A673 (cell line): ENCODE results near the gene PCSK6. TPM values are rescaled to one million over a fixed set of nuclear protein-coding genes. Genes with fewer than 3 reads are reported as not detected.

Experiments used
- BruUV-seq: library from RNA; stranded (reverse); fragments of 400-500 nt; replicated peaks from 2 replicates; lab custom pipeline; 2021; lab: Mats Ljungman, UMichigan
- CTCF ChIA-PET: fragments of 300-600 bp; sonication (Branson Sonifier 250); formaldehyde crosslinking; loops from one replicate; lab custom pipeline; 2022; ENCODE audit warnings: antibody characterized with exemption; lab: Charles Lee
- POLR2A ChIA-PET: fragments of 300-600 bp; sonication (Branson Sonifier 250); formaldehyde crosslinking; loops from one replicate; lab custom pipeline; 2022; ENCODE audit warnings: antibody characterized with exemption; ENCODE audit not compliant: low non-redundant PET; lab: Charles Lee
- DNase-seq: peaks from one replicate; pipeline ENCODE4 v3.0.0-alpha.2; 2015; ENCODE audit warnings: low spot score
- H3K27ac ChIP-seq: fragments of 200-600 bp; sonication (generic); 2 replicates; pipeline ENCODE4 v1.5.1; 2016; ENCODE audit warnings: mixed run types, low read depth, mild to moderate bottlenecking, mixed read lengths, antibody characterized with exemption, low read length; ENCODE audit not compliant: poor library complexity, severe bottlenecking
- H3K27me3 ChIP-seq: fragments of 200-600 bp; sonication (generic); replicated peaks from 2 replicates; pipeline ENCODE4 v1.6.1; 2017; ENCODE audit warnings: mixed run types, low read depth, mild to moderate bottlenecking, mixed read lengths, antibody characterized with exemption, low read length; ENCODE audit not compliant: insufficient read depth, poor library complexity
- H3K36me3 ChIP-seq: fragments of 200-600 bp; sonication (generic); 2 replicates; pipeline ENCODE4 v1.6.1; 2016; ENCODE audit warnings: mixed run types, mild to moderate bottlenecking, mixed read lengths, antibody characterized with exemption, low read length; ENCODE audit not compliant: insufficient read depth, poor library complexity, severe bottlenecking
- H3K4me1 ChIP-seq: fragments of 200-600 bp; sonication (generic); 2 replicates; pipeline ENCODE4 v1.6.1; 2017; ENCODE audit warnings: mixed run types, mild to moderate bottlenecking, mixed read lengths, antibody characterized with exemption, low read length; ENCODE audit not compliant: insufficient read depth, poor library complexity, severe bottlenecking
- H3K4me3 ChIP-seq: fragments of 200-600 bp; sonication (generic); 2 replicates; pipeline ENCODE4 v1.5.1; 2016; ENCODE audit warnings: low read depth, mixed run types, mild to moderate bottlenecking, mixed read lengths, low read length; ENCODE audit not compliant: poor library complexity, severe bottlenecking
- H3K9me3 ChIP-seq: fragments of 200-600 bp; sonication (generic); 2 replicates; pipeline ENCODE4 v1.6.1; 2016; ENCODE audit warnings: mixed run types, low read depth, mild to moderate bottlenecking, mixed read lengths, antibody characterized with exemption, low read length; ENCODE audit not compliant: poor library complexity, severe bottlenecking
- CTCF ChIP-seq: fragments of 300-800, 200-600 bp; sonication (generic); conservative IDR thresholded peaks from 2 replicates; pipeline ENCODE4 v1.5.1; 2017; ENCODE audit warnings: low read depth, mild to moderate bottlenecking, antibody characterized with exemption, low read length, moderate library complexity, mixed read lengths
- EZH2 ChIP-seq: fragments of 200-600 bp; sonication (generic); IDR thresholded peaks from 2 replicates; pipeline ENCODE4 v1.6.1; 2017; ENCODE audit warnings: borderline replicate concordance, low read depth, mild to moderate bottlenecking, mixed read lengths, antibody characterized with exemption, low read length; ENCODE audit not compliant: poor library complexity, severe bottlenecking
- intact Hi-C: fragments of 100-400 bp; cut with micrococcal nuclease; formaldehyde crosslinking; loops from one replicate; pipeline ENCODE4 v1.10.0; 2022; ENCODE audit not compliant: unreplicated experiment
- total RNA-seq: library from RNA; stranded (reverse); gene quantifications from 2 replicates; pipeline ENCODE4 v1.2.3, GENCODE V29; 2021

The PCSK6 gene
- total RNA-seq, 1 experiment from 2014 or later, result 2.6 TPM

GRCh38 chr15:101477851-101478362 lies 11.6 kb downstream of the PCSK6 start:
- Histone ChIP-seq H3K27me3 (no peaks in the 10 kb centered on the region), H3K4me1 (no peaks in the 10 kb centered on the region), H3K9me3 (no peaks in the 10 kb centered on the region), H3K27ac (no peak overlapping the region), H3K4me3 (no peak overlapping the region), H3K36me3 (no peaks in the 10 kb centered on the region)
- intact Hi-C loops, result no loop called here
- ChIA-PET POLR2A (no interaction called here), CTCF (no interaction called here)
- TF ChIP-seq CTCF, result no peak
- no peak for TF ChIP-seq EZH2
- no peak for DNase-seq
- no TSS peak for BruUV-seq

DNA sequence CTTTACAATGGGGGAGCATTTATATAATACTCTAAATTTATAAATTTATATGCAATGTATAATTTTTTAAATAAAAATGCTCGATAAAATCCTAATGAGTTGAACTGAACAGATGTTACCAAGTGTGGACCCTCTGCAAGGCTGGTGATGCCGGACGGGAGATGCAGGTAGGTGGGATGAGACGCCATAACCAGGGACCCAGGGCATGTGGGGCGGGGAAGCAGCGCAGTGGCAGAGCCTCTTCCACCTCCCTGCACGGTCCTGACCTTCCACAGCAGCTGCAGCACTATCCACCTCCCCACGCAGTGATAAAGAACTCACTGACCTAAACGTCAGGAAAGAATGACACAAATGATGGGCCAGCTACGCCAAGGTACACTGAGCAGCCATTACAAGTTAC lies 12.8 kb downstream of the PCSK6 start:
- Histone ChIP-seq H3K4me3 (no peak overlapping the region), H3K27ac (no peak overlapping the region), H3K4me1 (no peaks in the 10 kb centered on the region), H3K36me3 (no peaks in the 10 kb centered on the region), H3K27me3 (no peaks in the 10 kb centered on the region), H3K9me3 (no peaks in the 10 kb centered on the region)
- no peak for TF ChIP-seq CTCF
- TF ChIP-seq EZH2, result no peak
- intact Hi-C loops, result no loop called here
- CTCF ChIA-PET, result no interaction called here
- BruUV-seq, result no TSS peak
- POLR2A ChIA-PET, result no interaction called here
- no peak for DNase-seq

GRCh38 chr15:101474983-101475382 lies 14.5 kb downstream of the PCSK6 start:
- Histone ChIP-seq H3K4me3 (no peak overlapping the region), H3K4me1 (no peaks in the 10 kb centered on the region), H3K27ac (no peak overlapping the region), H3K36me3 (no peaks in the 10 kb centered on the region), H3K9me3 (no peaks in the 10 kb centered on the region), H3K27me3 (peaks cover 6% of the 10 kb centered on the region)
- no peak for TF ChIP-seq CTCF
- TF ChIP-seq EZH2, result no peak
- BruUV-seq, result no TSS peak
- no peak for DNase-seq
- ChIA-PET POLR2A (no interaction called here), CTCF (no interaction called here)
- intact Hi-C loops, result no loop called here
